Measurements from ENCODE around the gene IGFN1. TPM values are rescaled to one million over a fixed set of nuclear protein-coding genes. Genes with fewer than 3 reads are reported as not detected.

The IGFN1 gene
- total RNA-seq, 1 experiment from 2014 or later = not detected

- Histone ChIP-seq H3K4ac (ENCODE audit: low read depth, low read length) (no peak overlapping the region), H2BK15ac (ENCODE audit: low read depth, low read length) (no peak overlapping the region), H3K9ac (ENCODE audit: extremely low read depth, insufficient read length, low read length) (no peak overlapping the region), H3K18ac (ENCODE audit: insufficient read length, low read depth, low read length) (no peak overlapping the region), H2BK5ac (ENCODE audit: insufficient read length, low read length) (no peak overlapping the region), H3K23ac (ENCODE audit: insufficient read length, low read depth, low read length) (no peak overlapping the region), H3K79me1 (ENCODE audit: insufficient read depth, low read depth, low read length, poor library complexity, severe bottlenecking) (no peaks in the 10 kb centered on the region), H4K5ac (ENCODE audit: insufficient read length, low read depth, low read length) (no peak overlapping the region), H2BK12ac (ENCODE audit: insufficient read length, low read depth, low read length) (no peak overlapping the region), H3K4me2 (ENCODE audit: insufficient read depth, insufficient read length, low read length) (no peak overlapping the region), H3K79me2 (ENCODE audit: insufficient read depth, low read length) (no peaks in the 10 kb centered on the region), H3K56ac (ENCODE audit: insufficient read length, low read depth, low read length) (no peak overlapping the region), H3K4me1 (ENCODE audit: insufficient read depth, low read length) (no peaks in the 10 kb centered on the region), H2BK20ac (ENCODE audit: low read depth, low read length, poor library complexity, severe bottlenecking) (no peak overlapping the region), H3K27me3 (ENCODE audit: insufficient read depth, low read length) (no peaks in the 10 kb centered on the region), H3K9me3 (ENCODE audit: control insufficient read depth, low read depth, low read length) (no peaks in the 10 kb centered on the region), H4K20me1 (ENCODE audit: control insufficient read depth, insufficient read depth, insufficient read length) (no peaks in the 10 kb centered on the region), H4K91ac (ENCODE audit: insufficient read length, low read depth, low read length) (no peak overlapping the region), H3T11ph (ENCODE audit: low read length) (no peak overlapping the region), H2AK5ac (ENCODE audit: insufficient read length, low read length) (no peak overlapping the region), H2AFZ (ENCODE audit: low read length) (no peak overlapping the region), H3K14ac (ENCODE audit: insufficient read depth, low read length) (no peak overlapping the region), H2BK120ac (ENCODE audit: low read depth, low read length, poor library complexity, severe bottlenecking) (no peak overlapping the region), H3K23me2 (ENCODE audit: insufficient read length, low read depth, low read length, poor library complexity, severe bottlenecking) (no peaks in the 10 kb centered on the region), H4K8ac (replicated peaks; ENCODE audit: insufficient read length, low read depth, low read length) (no peak overlapping the region), H3K27ac (ENCODE audit: insufficient read length, low read depth, low read length) (no peak overlapping the region)
- H3K36me3 Mint-ChIP-seq (ENCODE audit: insufficient read depth in 1 of 3, low read depth in 3 of 3) = peaks cover 47 to 90% (median 89%) of the 10 kb centered on the region in 3 experiments; a peak in 6 of 7 replicates
- DNase-seq = no peak
- H3K27me3 Mint-ChIP-seq (ENCODE audit: low read depth) = no peaks in the 10 kb centered on the region
- H3K4me3 Mint-ChIP-seq = no peak overlapping the region
- H3K9me3 Mint-ChIP-seq = no peaks in the 10 kb centered on the region
- no peak for TF ChIP-seq CTCF (conservative IDR thresholded peaks at IDR 0.05)
- no peak overlapping the region; a peak in 1 of 7 replicates for H3K27ac Mint-ChIP-seq
- H3K4me1 Mint-ChIP-seq = no peaks in the 10 kb centered on the region
- WGBS (ENCODE audit: extremely low coverage, insufficient read length, low lambda C conversion rate) = no CpG with 5 or more reads among the region's 16 CpGs
Observed at GRCh38 chr1:201142011-201142848, 48.4 kb upstream of the IGFN1 start.
